ELF-1 (cell line): Measurements from ENCODE around the gene IGSF21.
"Not testable (repeated sequence)": the region's sequence is repeated elsewhere in the genome, so short reads cannot be mapped to it uniquely, and the experiment has no call there.

Experiments used
- DNase-seq: peaks from one replicate; pipeline ENCODE4 v3.0.0-alpha.2; 2016; ENCODE audit warnings: low read depth, low spot score

The IGSF21 gene

DNA sequence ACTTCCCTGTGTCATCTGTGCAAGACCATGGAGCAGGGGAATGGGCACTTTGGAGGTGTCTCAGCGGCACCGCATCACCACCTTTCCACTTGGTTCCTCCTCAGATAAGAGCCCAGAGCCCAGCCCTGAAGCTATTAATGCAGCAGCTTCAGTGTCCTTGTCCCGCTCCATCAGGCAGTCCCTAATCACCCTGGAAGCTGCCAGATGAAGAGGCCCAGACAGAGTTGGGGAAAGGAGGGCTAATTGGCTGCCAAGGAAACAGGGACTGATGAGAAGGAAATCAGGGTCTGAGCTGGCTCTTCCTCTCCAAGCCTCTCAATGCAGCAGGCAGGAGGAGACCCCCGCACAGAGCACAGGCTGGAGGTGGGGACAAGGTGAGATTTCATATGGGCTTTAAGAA, 290.0 kb downstream of the IGSF21 start:
- DNase-seq, result no peak

DNA sequence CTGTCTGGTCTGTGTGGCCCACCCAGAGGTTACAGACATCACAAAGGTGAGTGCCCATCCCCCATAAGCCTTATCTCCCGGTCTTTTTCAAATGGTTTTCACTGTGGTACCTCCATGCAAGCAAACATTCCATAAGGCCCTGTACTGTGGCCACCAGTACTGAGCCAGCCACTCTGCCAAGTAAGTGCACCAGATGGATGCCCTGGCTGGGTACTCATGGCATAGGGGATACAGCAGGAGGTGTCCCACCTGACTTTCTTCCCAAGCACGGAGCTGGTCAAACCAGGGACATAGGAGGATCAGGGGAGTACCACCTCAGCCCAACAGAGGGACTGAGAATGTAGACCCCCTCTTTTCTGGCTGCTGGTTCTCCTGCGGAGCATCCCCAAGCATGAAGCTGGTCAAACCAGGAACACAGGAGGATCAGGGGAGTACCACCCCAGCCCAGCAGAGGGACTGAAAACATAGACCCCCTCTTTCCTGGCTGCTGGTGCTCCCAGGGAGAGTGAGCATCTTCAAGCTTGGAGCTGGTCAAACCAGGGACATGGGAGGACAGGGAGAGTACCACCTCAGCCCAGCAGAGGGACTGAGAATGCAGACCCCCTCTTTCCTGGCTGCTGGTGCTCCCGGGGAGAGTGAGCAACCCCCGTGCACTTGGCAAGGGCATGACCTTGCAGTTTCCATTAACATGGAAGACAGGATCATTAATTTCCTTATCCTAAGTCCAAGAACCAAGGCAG, 291.4 kb downstream of the IGSF21 start:
- no peak for DNase-seq

DNA sequence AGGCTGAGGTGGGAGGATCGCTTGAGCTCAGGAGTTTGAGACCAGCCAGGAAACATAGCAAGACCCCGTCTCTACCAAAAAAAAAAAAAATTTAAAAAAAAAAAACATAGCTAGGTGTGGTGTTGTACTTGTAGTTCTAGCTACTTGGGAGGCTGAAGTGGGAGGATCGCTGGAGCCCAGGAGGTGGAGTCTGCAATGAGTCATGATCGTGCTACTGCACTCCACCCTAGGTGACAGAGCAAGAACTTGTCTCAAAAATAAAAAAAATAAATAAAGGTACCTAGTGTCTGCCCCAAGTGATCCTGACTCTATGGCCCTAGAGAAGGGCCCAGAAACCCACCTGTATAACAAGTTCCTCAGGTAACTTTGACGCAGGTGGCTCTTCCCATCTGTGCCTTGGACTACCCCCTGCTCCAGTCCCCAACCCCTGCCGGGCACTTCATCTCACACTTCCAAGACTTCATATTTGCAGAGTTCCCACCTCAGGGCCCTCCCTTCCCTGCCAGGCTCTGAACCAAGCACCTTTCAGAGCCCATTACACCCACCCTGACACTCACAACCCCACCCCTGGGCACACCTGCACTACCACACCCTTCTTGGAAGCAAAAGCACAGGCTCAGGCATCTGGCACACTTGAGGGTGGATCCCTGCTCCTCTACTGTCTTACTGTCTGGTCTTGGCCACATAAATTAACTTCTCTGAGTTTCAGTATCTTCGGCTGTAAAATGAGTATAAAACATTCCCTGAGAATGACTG, 292.9 kb downstream of the IGSF21 start:
- DNase-seq, result no peak

GRCh38 chr1:18401921-18402320, 294.3 kb downstream of the IGSF21 start:
- no peak for DNase-seq

GRCh38 chr1:18404460-18404859, 296.9 kb downstream of the IGSF21 start:
- no peak for DNase-seq

DNA sequence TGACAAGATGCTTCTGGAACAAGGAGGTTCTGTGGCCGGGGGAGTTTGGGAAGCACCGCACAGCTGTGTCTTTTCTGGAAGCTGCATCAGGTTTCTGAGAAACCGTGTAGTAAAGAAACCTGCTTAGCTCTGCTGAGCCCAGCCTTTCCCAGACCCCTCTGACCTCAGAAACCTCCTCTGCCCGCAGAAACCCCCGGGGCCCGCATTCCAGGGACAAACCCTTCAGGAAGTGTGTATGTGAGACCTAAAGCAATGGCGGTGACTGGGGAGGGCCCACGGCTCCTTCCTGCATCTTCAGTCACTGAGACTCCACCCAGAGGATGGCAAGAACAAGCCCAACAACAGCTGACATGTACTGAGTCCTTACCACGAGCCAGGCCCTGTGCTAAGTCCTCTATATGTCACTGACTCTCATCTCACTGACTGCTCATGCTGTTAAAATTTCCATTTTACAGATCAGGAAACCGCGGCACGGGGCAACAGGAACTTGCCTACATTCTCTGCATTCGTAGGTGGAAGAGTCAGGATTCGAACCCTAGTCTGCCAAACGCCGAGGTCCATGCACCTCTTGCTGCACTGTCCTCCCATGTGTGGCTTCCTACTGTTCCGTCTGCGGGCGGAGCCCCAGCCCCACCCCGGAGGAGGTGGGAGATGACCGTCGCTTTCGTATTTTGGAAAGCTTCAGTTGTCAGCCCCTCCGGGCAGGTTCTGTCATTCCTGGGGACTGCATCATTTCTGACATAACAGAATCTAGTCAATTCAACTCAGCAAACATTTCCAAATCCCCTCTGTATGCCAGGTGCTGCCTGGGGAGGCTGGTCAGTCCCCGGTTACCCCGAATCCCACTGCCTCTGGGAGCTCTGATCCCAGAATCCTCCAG, 299.8 kb downstream of the IGSF21 start:
- peak; percentile 89 for DNase-seq

GRCh38 chr1:18408656-18409370, 301.2 kb downstream of the IGSF21 start:
- peak; percentile 77 for DNase-seq

- no peak for DNase-seq
Measured at GRCh38 chr1:18409609-18410237, 302.1 kb downstream of the IGSF21 start.

GRCh38 chr1:18410407-18410806, 302.8 kb downstream of the IGSF21 start:
- peak; percentile 61 for DNase-seq

DNA sequence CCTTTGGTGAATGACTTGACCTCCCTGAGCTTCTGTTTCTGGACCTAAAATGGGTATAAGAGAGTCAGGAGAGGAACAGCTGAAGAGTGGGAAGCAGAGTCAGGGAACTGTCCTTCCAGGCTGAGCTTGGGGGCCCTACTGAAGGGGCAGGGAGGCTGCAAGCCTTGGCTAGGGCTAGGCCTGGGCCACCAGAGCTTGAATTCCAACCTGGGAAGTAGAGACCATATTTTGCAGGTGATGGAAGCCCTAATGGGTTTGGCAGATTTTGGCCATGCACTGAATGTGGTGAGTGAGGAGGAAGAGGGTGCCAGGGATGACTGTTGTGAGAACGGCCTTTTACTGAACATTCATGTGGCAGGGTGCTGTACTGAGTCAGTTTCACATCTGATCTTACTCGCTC, 303.7 kb downstream of the IGSF21 start:
- DNase-seq, result no peak

- no peak for DNase-seq
Measured at GRCh38 chr1:18411820-18412641, 304.4 kb downstream of the IGSF21 start.

- DNase-seq, result no peak
Measured at GRCh38 chr1:18412882-18413353, 305.3 kb downstream of the IGSF21 start.

DNA sequence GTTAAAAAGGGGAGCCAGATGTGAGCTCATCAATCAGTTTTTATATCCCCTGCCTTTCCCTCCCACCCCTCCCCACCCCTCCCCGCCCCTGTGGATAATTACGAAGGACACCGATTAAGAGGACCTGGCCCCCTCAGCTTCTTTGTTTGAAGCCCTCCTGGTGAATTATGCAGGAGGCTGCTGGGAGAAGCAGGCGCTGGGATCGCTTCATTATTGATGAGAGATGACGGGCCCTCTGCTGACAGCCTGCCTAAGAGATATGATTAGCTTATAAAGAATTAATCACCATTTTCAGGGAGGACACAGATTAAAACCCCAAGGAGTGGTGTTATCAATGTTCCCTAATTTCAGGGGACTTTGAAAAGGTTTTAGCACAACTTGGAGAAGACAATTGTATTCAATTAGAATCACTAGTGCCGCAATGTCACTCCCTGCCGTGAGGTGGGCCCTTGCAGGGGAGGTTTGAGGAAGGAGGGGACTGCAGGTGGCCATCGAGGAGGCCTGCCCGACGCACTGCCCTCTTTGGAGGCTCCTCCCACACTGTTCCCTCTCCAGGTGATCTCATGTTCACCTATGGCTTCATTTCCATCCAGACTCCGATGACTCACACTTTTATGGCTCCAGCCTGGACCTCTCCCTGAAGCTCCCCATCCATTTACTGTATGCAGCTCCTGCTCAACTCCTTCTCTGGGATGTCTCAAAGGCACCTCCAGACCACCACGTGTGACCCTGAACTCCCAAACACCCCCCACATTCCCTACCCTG, 306.1 kb downstream of the IGSF21 start:
- DNase-seq, result peak; percentile 56

DNA sequence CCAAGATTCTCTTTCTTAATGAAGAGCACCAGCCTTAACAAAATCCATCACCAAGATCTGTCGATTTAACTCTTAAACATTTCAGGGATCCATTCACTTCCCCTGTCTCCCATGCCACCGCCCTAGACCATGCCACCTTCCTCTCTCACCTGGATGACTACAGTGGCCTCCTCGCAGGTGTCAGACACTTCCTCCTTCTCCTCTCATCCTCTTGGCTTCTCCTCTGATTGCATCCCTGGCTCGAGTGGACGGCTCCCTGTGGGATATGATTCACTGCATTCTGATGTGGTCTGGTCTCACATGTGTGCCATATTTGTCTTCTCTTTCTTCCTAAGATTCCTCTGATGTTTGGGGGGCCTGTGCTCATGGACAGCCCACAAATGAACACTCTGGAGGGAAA, 306.7 kb downstream of the IGSF21 start:
- no peak for DNase-seq

GRCh38 chr1:18414872-18415447, 307.4 kb downstream of the IGSF21 start:
- DNase-seq, result no peak

GRCh38 chr1:18415448-18416027, 307.9 kb downstream of the IGSF21 start:
- no peak for DNase-seq

DNA sequence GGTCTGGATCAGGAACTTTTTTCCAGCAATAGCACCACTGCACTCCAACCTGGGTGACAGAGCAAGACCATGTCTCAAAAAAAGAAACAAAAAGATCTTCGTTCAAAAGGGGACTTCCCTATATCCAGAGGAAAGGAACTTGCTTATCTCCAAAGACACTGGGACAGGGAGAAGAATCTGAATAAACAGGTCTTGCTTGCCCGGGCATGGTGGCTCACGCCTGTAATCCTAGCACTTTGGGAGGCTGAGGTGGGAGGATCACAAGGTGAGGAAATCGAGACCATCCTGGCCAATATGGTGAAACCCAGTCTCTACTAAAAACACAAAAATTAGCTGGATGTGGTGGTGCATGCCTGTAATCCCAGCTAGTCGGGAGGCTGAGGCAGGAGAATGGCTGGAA, 308.5 kb downstream of the IGSF21 start:
- not testable (repeated sequence) for DNase-seq
